ENCODE results near the gene CLIC3. TPM values are rescaled to one million over a fixed set of nuclear protein-coding genes. Genes with fewer than 3 reads are reported as not detected.

The CLIC3 gene
- total RNA-seq, 2 experiments from 2014 or later: not detected

DNA sequence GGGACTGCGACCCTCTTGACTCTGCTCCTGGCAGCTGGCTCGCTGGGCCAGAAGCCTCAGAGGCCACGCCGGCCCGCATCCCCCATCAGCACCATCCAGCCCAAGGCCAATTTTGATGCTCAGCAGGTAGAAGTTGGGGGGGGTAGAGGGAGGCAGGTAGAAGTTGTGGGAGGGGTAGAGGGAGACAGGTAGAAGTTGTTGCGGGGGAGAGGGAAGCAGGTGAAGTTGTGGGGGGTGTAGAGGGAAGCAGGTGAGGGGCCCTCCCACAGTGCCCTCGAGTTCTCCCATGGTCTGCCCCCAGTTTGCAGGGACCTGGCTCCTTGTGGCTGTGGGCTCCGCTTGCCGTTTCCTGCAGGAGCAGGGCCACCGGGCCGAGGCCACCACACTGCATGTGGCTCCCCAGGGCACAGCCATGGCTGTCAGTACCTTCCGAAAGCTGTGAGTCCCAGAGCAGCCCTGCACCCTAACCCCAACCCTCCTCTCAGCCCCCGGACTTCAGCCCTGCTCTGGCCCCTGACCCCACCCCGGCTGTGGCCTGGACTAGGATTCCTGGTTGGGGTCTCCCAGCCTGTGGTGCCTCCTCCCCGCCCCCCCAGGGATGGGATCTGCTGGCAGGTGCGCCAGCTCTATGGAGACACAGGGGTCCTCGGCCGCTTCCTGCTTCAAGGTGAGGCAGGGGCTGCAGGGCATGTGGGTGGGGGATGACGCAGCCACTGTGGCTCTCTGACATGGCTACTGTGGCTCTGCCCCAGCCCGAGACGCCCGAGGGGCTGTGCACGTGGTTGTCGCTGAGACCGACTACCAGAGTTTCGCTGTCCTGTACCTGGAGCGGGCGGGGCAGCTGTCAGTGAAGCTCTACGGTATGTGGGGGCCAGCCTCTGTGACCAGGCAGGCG, 50.8 kb downstream of the CLIC3 start:
- H3K4me2 ChIP-seq (ENCODE audit: low read length): peak overlapping the region; percentile 41; the same call in 1 of the 2 replicates
- TF ChIP-seq, protein P1, sequence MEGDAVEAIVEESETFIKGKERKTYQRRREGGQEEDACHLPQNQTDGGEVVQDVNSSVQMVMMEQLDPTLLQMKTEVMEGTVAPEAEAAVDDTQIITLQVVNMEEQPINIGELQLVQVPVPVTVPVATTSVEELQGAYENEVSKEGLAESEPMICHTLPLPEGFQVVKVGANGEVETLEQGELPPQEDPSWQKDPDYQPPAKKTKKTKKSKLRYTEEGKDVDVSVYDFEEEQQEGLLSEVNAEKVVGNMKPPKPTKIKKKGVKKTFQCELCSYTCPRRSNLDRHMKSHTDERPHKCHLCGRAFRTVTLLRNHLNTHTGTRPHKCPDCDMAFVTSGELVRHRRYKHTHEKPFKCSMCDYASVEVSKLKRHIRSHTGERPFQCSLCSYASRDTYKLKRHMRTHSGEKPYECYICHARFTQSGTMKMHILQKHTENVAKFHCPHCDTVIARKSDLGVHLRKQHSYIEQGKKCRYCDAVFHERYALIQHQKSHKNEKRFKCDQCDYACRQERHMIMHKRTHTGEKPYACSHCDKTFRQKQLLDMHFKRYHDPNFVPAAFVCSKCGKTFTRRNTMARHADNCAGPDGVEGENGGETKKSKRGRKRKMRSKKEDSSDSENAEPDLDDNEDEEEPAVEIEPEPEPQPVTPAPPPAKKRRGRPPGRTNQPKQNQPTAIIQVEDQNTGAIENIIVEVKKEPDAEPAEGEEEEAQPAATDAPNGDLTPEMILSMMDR (conservative IDR thresholded peaks at IDR 0.05; ENCODE audit: low read length): no peak
- TF ChIP-seq EZH2phosphoT487 (IDR thresholded peaks at IDR 0.05; ENCODE audit: borderline replicate concordance, low read depth, low read length): no peak
- H2AFZ ChIP-seq (ENCODE audit: low read length): no peak overlapping the region
- H4K20me1 ChIP-seq (ENCODE audit: insufficient read depth, low read length): no peaks in the 10 kb centered on the region
- H3K79me2 ChIP-seq (ENCODE audit: insufficient read depth, low read depth, low read length): peaks cover 10% of the 10 kb centered on the region; the same call in 1 of the 2 replicates
- peaks cover 34% of the 10 kb centered on the region for H3K4me1 ChIP-seq (ENCODE audit: insufficient read depth, low read length, poor library complexity, severe bottlenecking)
- intact Hi-C loops (cut with micrococcal nuclease; ENCODE audit: unreplicated experiment): loop anchor here (2.0 kb wide), 2 partner anchors 47 to 59 kb away; partner anchors contain the start of genes PAXX and TRAF2
- no peaks in the 10 kb centered on the region for H3K9me2 ChIP-seq (ENCODE audit: insufficient read depth, low read length)
- H3K36me3 ChIP-seq (ENCODE audit: insufficient read depth, low read length): peaks cover 26% of the 10 kb centered on the region
- CTCF ChIA-PET (ENCODE audit: unreplicated experiment): no interaction called here
- no peak overlapping the region for H3K27ac ChIP-seq (ENCODE audit: low read depth, low read length, poor library complexity, severe bottlenecking)
- no peaks in the 10 kb centered on the region for H3K9me3 ChIP-seq (ENCODE audit: low read length)
- POLR2A ChIA-PET: interaction anchor here (0.5 kb wide), 1 partner anchor 125 kb away, joined by 4 read pairs; no protein-coding TSS in a partner anchor
- no peak overlapping the region for H3K4me3 ChIP-seq (ENCODE audit: low read depth, low read length, poor library complexity, severe bottlenecking)
- no peak for DNase-seq (ENCODE audit: low spot score)
- no TSS peak for BruUV-seq (replicated peaks)

Other genes starting within 250 kb of the CLIC3 start
Only the 30 nearest of the 38 such genes appear.
- gene TMEM141, start 205.2 kb downstream of the CLIC3 start, total RNA-seq (2014; rRNA removed; shearing (Covaris generic)): 61.9 and 70.2 TPM in 2 replicates
- 41.5 and 43.2 TPM in 2 replicates for gene TMEM141, start 205.2 kb downstream of the CLIC3 start, total RNA-seq (2022)
- 1.3 and 2.2 TPM in 2 replicates for gene CCDC183, start 200.2 kb downstream of the CLIC3 start, total RNA-seq (2014; rRNA removed; shearing (Covaris generic))
- gene CCDC183, start 200.2 kb downstream of the CLIC3 start, total RNA-seq (2022): 0.44 and 0.88 TPM in 2 replicates
- 97.0 and 113 TPM in 2 replicates for gene RABL6, start 188.6 kb downstream of the CLIC3 start, total RNA-seq (2014; rRNA removed; shearing (Covaris generic))
- 126 and 133 TPM in 2 replicates for gene RABL6, start 188.6 kb downstream of the CLIC3 start, total RNA-seq (2022)
- gene AJM1, start 154.1 kb downstream of the CLIC3 start, total RNA-seq (2014; rRNA removed; shearing (Covaris generic)): 2.4 and 2.5 TPM in 2 replicates
- gene AJM1, start 154.1 kb downstream of the CLIC3 start, total RNA-seq (2022): 4.6 and 5.1 TPM in 2 replicates
- gene PHPT1, start 147.2 kb downstream of the CLIC3 start, total RNA-seq (2014; rRNA removed; shearing (Covaris generic)): 56.9 and 81.9 TPM in 2 replicates
- gene PHPT1, start 147.2 kb downstream of the CLIC3 start, total RNA-seq (2022): 42.4 and 49.9 TPM in 2 replicates
- 11.7 and 14.0 TPM in 2 replicates for gene MAMDC4, start 144.2 kb downstream of the CLIC3 start, total RNA-seq (2014; rRNA removed; shearing (Covaris generic))
- 12.7 and 14.2 TPM in 2 replicates for gene MAMDC4, start 144.2 kb downstream of the CLIC3 start, total RNA-seq (2022)
- gene EDF1, start 130.3 kb downstream of the CLIC3 start, total RNA-seq (2014; rRNA removed; shearing (Covaris generic)): 272 and 409 TPM in 2 replicates
- gene EDF1, start 130.3 kb downstream of the CLIC3 start, total RNA-seq (2022): 222 and 246 TPM in 2 replicates
- gene TRAF2, start 110.1 kb downstream of the CLIC3 start, total RNA-seq (2014; rRNA removed; shearing (Covaris generic)): 31.4 and 34.7 TPM in 2 replicates
- gene TRAF2, start 110.1 kb downstream of the CLIC3 start, total RNA-seq (2022): 40.5 and 43.7 TPM in 2 replicates
- gene FBXW5, start 51.8 kb downstream of the CLIC3 start, total RNA-seq (2014; rRNA removed; shearing (Covaris generic)): 78.7 and 89.6 TPM in 2 replicates
- 59.1 and 63.3 TPM in 2 replicates for gene FBXW5, start 51.8 kb downstream of the CLIC3 start, total RNA-seq (2022)
- gene C8G, start 51.3 kb downstream of the CLIC3 start, total RNA-seq (2014; rRNA removed; shearing (Covaris generic)): 0.95 and 1.0 TPM in 2 replicates
- 2.1 and 2.2 TPM in 2 replicates for gene C8G, start 51.3 kb downstream of the CLIC3 start, total RNA-seq (2022)
- 0.95 and 6.5 TPM in 2 replicates for gene LCN12, start 44.3 kb downstream of the CLIC3 start, total RNA-seq (2014; rRNA removed; shearing (Covaris generic))
- 3.5 and 3.7 TPM in 2 replicates for gene LCN12, start 44.3 kb downstream of the CLIC3 start, total RNA-seq (2022)
- not detected in 2 replicates for gene PTGDS, start 19.1 kb downstream of the CLIC3 start, total RNA-seq (2014; rRNA removed; shearing (Covaris generic))
- not detected in 2 replicates for gene PTGDS, start 19.1 kb downstream of the CLIC3 start, total RNA-seq (2022)
- gene LCNL1, start 13.6 kb downstream of the CLIC3 start, total RNA-seq (2014; rRNA removed; shearing (Covaris generic)): not detected in 2 replicates
- not detected in 2 replicates for gene LCNL1, start 13.6 kb downstream of the CLIC3 start, total RNA-seq (2022)
- 63.5 and 66.5 TPM in 2 replicates for gene PAXX, start 4.1 kb downstream of the CLIC3 start, total RNA-seq (2014; rRNA removed; shearing (Covaris generic))
- gene PAXX, start 4.1 kb downstream of the CLIC3 start, total RNA-seq (2022): 45.7 and 46.3 TPM in 2 replicates
- gene ABCA2, start 31.7 kb upstream of the CLIC3 start, total RNA-seq (2014; rRNA removed; shearing (Covaris generic)): 2.4 and 4.1 TPM in 2 replicates
- 8.3 and 10.6 TPM in 2 replicates for gene ABCA2, start 31.7 kb upstream of the CLIC3 start, total RNA-seq (2022)
- gene FUT7, start 35.5 kb upstream of the CLIC3 start, total RNA-seq (2014; rRNA removed; shearing (Covaris generic)): not detected in 2 replicates
- gene FUT7, start 35.5 kb upstream of the CLIC3 start, total RNA-seq (2022): 0.21 TPM in 1 of 2 replicates, not detected in the other
- 0.21 and 0.32 TPM in 2 replicates for gene NPDC1, start 49.6 kb upstream of the CLIC3 start, total RNA-seq (2014; rRNA removed; shearing (Covaris generic))
- 0.38 and 0.39 TPM in 2 replicates for gene NPDC1, start 49.6 kb upstream of the CLIC3 start, total RNA-seq (2022)
- 0.16 TPM in 1 of 2 replicates, not detected in the other for gene ENTPD2, start 57.5 kb upstream of the CLIC3 start, total RNA-seq (2014; rRNA removed; shearing (Covaris generic))
- gene ENTPD2, start 57.5 kb upstream of the CLIC3 start, total RNA-seq (2022): not detected in 2 replicates
- 65.9 and 74.0 TPM in 2 replicates for gene SAPCD2, start 74.0 kb upstream of the CLIC3 start, total RNA-seq (2014; rRNA removed; shearing (Covaris generic))
- gene SAPCD2, start 74.0 kb upstream of the CLIC3 start, total RNA-seq (2022): 51.4 and 57.2 TPM in 2 replicates
- 5.3 and 5.7 TPM in 2 replicates for gene UAP1L1, start 80.9 kb upstream of the CLIC3 start, total RNA-seq (2014; rRNA removed; shearing (Covaris generic))
- 12.3 and 16.7 TPM in 2 replicates for gene UAP1L1, start 80.9 kb upstream of the CLIC3 start, total RNA-seq (2022)
- gene MAN1B1, start 90.4 kb upstream of the CLIC3 start, total RNA-seq (2014; rRNA removed; shearing (Covaris generic)): 22.5 and 32.7 TPM in 2 replicates
- 38.8 and 43.4 TPM in 2 replicates for gene MAN1B1, start 90.4 kb upstream of the CLIC3 start, total RNA-seq (2022)
- gene DPP7, start 118.2 kb upstream of the CLIC3 start, total RNA-seq (2014; rRNA removed; shearing (Covaris generic)): 173 and 182 TPM in 2 replicates
- gene DPP7, start 118.2 kb upstream of the CLIC3 start, total RNA-seq (2022): 154 TPM in 2 replicates
- 0.06 TPM in 1 of 2 replicates, not detected in the other for gene GRIN1, start 142.6 kb upstream of the CLIC3 start, total RNA-seq (2014; rRNA removed; shearing (Covaris generic))
- 0.15 and 0.55 TPM in 2 replicates for gene GRIN1, start 142.6 kb upstream of the CLIC3 start, total RNA-seq (2022)
- 0.21 TPM in 1 of 2 replicates, not detected in the other for gene LRRC26, start 173.5 kb upstream of the CLIC3 start, total RNA-seq (2014; rRNA removed; shearing (Covaris generic))
- not detected in 2 replicates for gene LRRC26, start 173.5 kb upstream of the CLIC3 start, total RNA-seq (2022)
- gene TMEM210, start 175.5 kb upstream of the CLIC3 start, total RNA-seq (2014; rRNA removed; shearing (Covaris generic)): not detected in 2 replicates
- gene TMEM210, start 175.5 kb upstream of the CLIC3 start, total RNA-seq (2022): not detected in 2 replicates
- 34.8 and 38.6 TPM in 2 replicates for gene ANAPC2, start 192.0 kb upstream of the CLIC3 start, total RNA-seq (2014; rRNA removed; shearing (Covaris generic))
- 89.6 and 90.4 TPM in 2 replicates for gene ANAPC2, start 192.0 kb upstream of the CLIC3 start, total RNA-seq (2022)
- 111 and 130 TPM in 2 replicates for gene SSNA1, start 192.1 kb upstream of the CLIC3 start, total RNA-seq (2014; rRNA removed; shearing (Covaris generic))
- 71.0 and 75.1 TPM in 2 replicates for gene SSNA1, start 192.1 kb upstream of the CLIC3 start, total RNA-seq (2022)
- gene TPRN, start 204.2 kb upstream of the CLIC3 start, total RNA-seq (2014; rRNA removed; shearing (Covaris generic)): 9.0 and 10.3 TPM in 2 replicates
- gene TPRN, start 204.2 kb upstream of the CLIC3 start, total RNA-seq (2022): 15.3 and 15.9 TPM in 2 replicates
- 55.1 and 58.2 TPM in 2 replicates for gene TMEM203, start 209.1 kb upstream of the CLIC3 start, total RNA-seq (2014; rRNA removed; shearing (Covaris generic))
- gene TMEM203, start 209.1 kb upstream of the CLIC3 start, total RNA-seq (2022): 39.0 and 42.9 TPM in 2 replicates
- 30.4 and 35.9 TPM in 2 replicates for gene NDOR1, start 209.1 kb upstream of the CLIC3 start, total RNA-seq (2014; rRNA removed; shearing (Covaris generic))
- 61.3 and 61.9 TPM in 2 replicates for gene NDOR1, start 209.1 kb upstream of the CLIC3 start, total RNA-seq (2022)